BJ (cell line): Measurements from ENCODE around the gene RNFT2. TPM values are rescaled to one million over a fixed set of nuclear protein-coding genes. Genes with fewer than 3 reads are reported as not detected.
A peak's percentile ranks its signal among the peaks of the same experiment; 100 is the strongest.

Source experiments
- CTCF ChIA-PET: fragments of 350-600 bp; formaldehyde crosslinking; extraction: SDS; loops from one replicate; lab custom pipeline; 2021; ENCODE audit warnings: antibody characterized with exemption, inconsistent platforms; lab: Yijun Ruan, JAX
- POLR2A ChIA-PET: fragments of 300-600 bp; sonication (Branson Sonifier 250); formaldehyde crosslinking; extraction: SDS; loops from one replicate; lab custom pipeline; 2021; ENCODE audit warnings: antibody characterized with exemption; lab: Charles Lee
- DNase-seq: peaks from one replicate; pipeline ENCODE4 v3.0.0-alpha.2; 2011; ENCODE audit warnings: low read depth
- H3K27me3 ChIP-seq: 2 replicates; pipeline ENCODE4 v1.6.0; 2011; ENCODE audit warnings: low read length; ENCODE audit not compliant: control insufficient read depth, insufficient read depth
- H3K36me3 ChIP-seq: 2 replicates; pipeline ENCODE4 v1.5.1; 2011; ENCODE audit warnings: low read length; ENCODE audit not compliant: control insufficient read depth, insufficient read depth
- H3K4me3 ChIP-seq: 2 replicates; pipeline ENCODE4 v1.5.1; 2011; ENCODE audit warnings: low read depth, mild to moderate bottlenecking, control low read depth, low read length
- polyA plus RNA-seq: library from polyadenylated mRNA; depleted of rRNA; stranded (reverse); fragments of >200 nt; gene quantifications from 2 replicates; pipeline ENCODE4 v1.2.3, GENCODE V29; 2011
- TF ChIP-seq, protein P1 (sequence below): IDR thresholded peaks from 2 replicates; pipeline ENCODE4 v1.5.1; 2011; ENCODE audit warnings: low read depth, mild to moderate bottlenecking, control low read depth, inconsistent platforms, low read length, moderate library complexity; ENCODE audit not compliant: insufficient read depth

Gene RNFT2
- polyA plus RNA-seq, 1 experiment, result 1.2 TPM

DNA sequence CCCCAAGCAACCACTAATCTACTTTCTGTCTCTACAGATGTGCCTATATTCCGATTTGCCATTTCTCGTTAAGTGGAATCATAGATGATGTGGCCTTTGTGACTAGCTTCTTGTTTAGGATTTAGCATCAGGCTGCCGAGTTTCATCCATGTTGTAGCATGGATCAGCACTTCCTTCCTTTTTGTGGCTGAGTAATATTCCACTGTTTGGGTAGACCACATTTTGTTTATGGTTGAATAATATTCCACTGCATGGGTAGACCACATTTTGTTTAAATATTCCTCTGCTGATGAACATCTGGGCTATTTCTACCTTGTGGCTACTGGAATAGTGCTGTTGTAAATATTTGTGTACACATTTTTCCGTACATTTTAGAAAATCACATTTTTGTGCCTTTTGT, 36.7 kb upstream of the RNFT2 start:
- Histone ChIP-seq H3K36me3 (no peaks in the 10 kb centered on the region), H3K4me3 (no peak overlapping the region), H3K27me3 (no peaks in the 10 kb centered on the region; the same call in 1 of the 2 replicates)
- TF ChIP-seq, protein P1, sequence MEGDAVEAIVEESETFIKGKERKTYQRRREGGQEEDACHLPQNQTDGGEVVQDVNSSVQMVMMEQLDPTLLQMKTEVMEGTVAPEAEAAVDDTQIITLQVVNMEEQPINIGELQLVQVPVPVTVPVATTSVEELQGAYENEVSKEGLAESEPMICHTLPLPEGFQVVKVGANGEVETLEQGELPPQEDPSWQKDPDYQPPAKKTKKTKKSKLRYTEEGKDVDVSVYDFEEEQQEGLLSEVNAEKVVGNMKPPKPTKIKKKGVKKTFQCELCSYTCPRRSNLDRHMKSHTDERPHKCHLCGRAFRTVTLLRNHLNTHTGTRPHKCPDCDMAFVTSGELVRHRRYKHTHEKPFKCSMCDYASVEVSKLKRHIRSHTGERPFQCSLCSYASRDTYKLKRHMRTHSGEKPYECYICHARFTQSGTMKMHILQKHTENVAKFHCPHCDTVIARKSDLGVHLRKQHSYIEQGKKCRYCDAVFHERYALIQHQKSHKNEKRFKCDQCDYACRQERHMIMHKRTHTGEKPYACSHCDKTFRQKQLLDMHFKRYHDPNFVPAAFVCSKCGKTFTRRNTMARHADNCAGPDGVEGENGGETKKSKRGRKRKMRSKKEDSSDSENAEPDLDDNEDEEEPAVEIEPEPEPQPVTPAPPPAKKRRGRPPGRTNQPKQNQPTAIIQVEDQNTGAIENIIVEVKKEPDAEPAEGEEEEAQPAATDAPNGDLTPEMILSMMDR, result no peak
- no peak for DNase-seq
- POLR2A ChIA-PET, result no interaction called here
- CTCF ChIA-PET, result interaction anchor here (1.1 to 2.5 kb wide), 3 partner anchors 8 to 184 kb away, joined by 3 to 19 read pairs (median 3); partner anchors contain the start of gene HRK

DNA sequence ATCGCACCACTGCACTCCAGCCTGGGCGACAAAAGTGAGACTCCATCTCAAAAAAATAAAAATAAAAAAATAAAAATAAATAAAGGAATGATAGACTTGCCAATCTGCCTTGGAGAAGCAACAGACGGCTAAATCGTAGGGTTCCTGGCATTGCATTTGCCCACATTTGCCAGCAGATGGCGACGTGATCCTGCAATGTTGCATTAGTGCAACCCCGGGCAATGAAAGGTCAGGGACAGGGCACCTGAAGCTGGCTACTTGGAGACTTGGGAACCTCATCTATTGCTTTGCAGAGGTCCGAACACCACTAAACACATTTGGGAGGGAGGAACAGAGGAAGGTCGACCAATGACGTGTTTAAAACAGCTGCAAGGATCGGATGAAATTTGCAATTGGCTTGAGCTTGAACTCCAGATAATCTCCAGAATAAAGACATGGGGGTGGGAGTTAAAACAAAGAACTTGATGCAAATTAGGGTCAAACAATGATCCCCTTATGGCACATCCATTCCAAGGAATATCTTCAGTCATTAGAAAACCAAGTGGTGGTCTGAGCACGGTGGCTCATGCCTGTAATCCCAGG, 34.8 kb upstream of the RNFT2 start:
- Histone ChIP-seq H3K4me3 (no peak overlapping the region), H3K36me3 (no peaks in the 10 kb centered on the region), H3K27me3 (no peaks in the 10 kb centered on the region; the same call in 1 of the 2 replicates)
- DNase-seq, result no peak
- ChIA-PET CTCF (interaction anchor here (0.7 to 4.5 kb wide), 23 partner anchors 10 to 705 kb away, joined by 3 to 55 read pairs (median 3); partner anchors contain the start of gene HRK), POLR2A (no interaction called here)
- TF ChIP-seq, protein P1, result peak; percentile 92

DNA sequence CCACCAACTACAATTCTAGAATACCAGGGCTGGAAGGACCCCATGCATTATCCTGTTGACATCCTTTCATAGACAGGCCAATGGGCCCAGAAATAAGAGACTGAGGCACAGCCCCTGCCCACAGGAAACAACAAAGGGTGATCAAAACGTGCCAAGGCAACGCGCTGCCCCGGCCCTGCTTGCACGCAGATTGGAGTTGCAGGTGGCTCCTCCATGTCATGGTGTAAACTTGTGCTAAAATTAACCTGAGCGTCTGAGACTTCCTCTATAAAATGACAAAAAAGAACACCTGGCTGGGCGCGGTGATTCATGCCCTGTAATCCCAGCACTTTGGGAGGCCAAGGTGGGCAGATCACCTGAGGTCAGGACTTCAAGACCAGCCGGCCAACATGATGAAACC, 30.4 kb upstream of the RNFT2 start:
- Histone ChIP-seq H3K4me3 (no peak overlapping the region), H3K36me3 (no peaks in the 10 kb centered on the region), H3K27me3 (peaks cover 11% of the 10 kb centered on the region)
- POLR2A ChIA-PET, result no interaction called here
- CTCF ChIA-PET, result interaction anchor here (1.4 kb wide), 1 partner anchor 19 kb away, joined by 5 read pairs; no protein-coding TSS in a partner anchor
- TF ChIP-seq, protein P1, result no peak
- no peak for DNase-seq

- Histone ChIP-seq H3K27me3 (peaks cover 11% of the 10 kb centered on the region), H3K36me3 (no peaks in the 10 kb centered on the region), H3K4me3 (0 out of 2 replicates have a peak overlapping the region, but pooled peaks have one; percentile 3)
- DNase-seq, result no peak
- ChIA-PET POLR2A (no interaction called here), CTCF (interaction anchor here (0.7 to 2.5 kb wide), 14 partner anchors 9 to 845 kb away, joined by 3 to 23 read pairs (median 7); partner anchors contain the start of gene HRK)
- TF ChIP-seq, protein P1, result peak; percentile 49
These were observed 29.0 kb upstream of the RNFT2 start for GRCh38 chr12:116708826-116709756.

- CTCF ChIA-PET, result interaction anchor here (0.7 to 2.5 kb wide), 11 partner anchors 8 to 845 kb away, joined by 3 to 23 read pairs (median 8); partner anchors contain the start of gene HRK
- POLR2A ChIA-PET, result no interaction called here
- no peak for DNase-seq
- Histone ChIP-seq H3K27me3 (peaks cover 11% of the 10 kb centered on the region), H3K36me3 (no peaks in the 10 kb centered on the region), H3K4me3 (no peak overlapping the region)
- TF ChIP-seq, protein P1, result no peak
These were observed 28.3 kb upstream of the RNFT2 start for GRCh38 chr12:116709768-116710167.
